ENCODE data around the gene ABI3BP.

DNA sequence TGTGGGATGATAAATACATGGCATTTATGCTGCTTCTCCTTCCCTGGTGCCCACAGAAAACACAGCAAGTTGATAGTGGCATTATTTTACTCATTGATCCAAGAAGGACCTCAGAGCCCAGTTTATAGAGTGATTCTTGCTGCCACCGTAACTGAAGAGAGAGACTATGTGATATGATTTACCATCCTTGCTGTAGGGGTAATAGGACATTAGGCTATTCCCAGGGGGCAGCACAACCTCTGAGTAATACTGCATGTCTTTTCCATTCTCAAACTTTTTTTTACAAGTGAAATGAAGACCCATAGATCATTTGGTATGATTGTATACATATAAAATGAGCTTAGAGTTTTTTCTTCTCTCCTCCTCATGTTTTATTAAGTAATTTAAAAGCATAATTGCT, 136.4 kb downstream of the ABI3BP start:
- TF ChIP-seq, protein P1, sequence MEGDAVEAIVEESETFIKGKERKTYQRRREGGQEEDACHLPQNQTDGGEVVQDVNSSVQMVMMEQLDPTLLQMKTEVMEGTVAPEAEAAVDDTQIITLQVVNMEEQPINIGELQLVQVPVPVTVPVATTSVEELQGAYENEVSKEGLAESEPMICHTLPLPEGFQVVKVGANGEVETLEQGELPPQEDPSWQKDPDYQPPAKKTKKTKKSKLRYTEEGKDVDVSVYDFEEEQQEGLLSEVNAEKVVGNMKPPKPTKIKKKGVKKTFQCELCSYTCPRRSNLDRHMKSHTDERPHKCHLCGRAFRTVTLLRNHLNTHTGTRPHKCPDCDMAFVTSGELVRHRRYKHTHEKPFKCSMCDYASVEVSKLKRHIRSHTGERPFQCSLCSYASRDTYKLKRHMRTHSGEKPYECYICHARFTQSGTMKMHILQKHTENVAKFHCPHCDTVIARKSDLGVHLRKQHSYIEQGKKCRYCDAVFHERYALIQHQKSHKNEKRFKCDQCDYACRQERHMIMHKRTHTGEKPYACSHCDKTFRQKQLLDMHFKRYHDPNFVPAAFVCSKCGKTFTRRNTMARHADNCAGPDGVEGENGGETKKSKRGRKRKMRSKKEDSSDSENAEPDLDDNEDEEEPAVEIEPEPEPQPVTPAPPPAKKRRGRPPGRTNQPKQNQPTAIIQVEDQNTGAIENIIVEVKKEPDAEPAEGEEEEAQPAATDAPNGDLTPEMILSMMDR (IDR thresholded peaks at IDR 0.05), result no peak
- no peak for TF ChIP-seq POLR2A (IDR thresholded peaks at IDR 0.05)
- no peak for TF ChIP-seq POLR2AphosphoS5 (IDR thresholded peaks at IDR 0.05)

All from upper lobe of left lung (tissue), 4 donors.